Cardiac septum (tissue), 1 donor: ENCODE measurements around the gene TPRG1. TPM values are rescaled to one million over a fixed set of nuclear protein-coding genes. Genes with fewer than 3 reads are reported as not detected.

Experiments used
- DNase-seq: peaks from one replicate; pipeline ENCODE4 v3.0.0-alpha.2; 2020; ENCODE audit warnings: low spot score
- intact Hi-C: fragments of 100-400 bp; cut with DNase I; formaldehyde crosslinking; loops from one replicate; pipeline ENCODE4 v1.14.0; 2022
- total RNA-seq: library from RNA; stranded (reverse); fragmentation: NEBNext Ultra II Directional; extraction: Animal tissue kit (Norgen Biotek cat#: 25700); gene quantifications from one replicate; pipeline ENCODE4 v1.2.1, GENCODE V29; 2021
- donor health status: DM: no; HTN: no; CAD: no.

TPRG1 gene
- total RNA-seq, 1 donor from 2014 or later, result 2.2 TPM

DNA sequence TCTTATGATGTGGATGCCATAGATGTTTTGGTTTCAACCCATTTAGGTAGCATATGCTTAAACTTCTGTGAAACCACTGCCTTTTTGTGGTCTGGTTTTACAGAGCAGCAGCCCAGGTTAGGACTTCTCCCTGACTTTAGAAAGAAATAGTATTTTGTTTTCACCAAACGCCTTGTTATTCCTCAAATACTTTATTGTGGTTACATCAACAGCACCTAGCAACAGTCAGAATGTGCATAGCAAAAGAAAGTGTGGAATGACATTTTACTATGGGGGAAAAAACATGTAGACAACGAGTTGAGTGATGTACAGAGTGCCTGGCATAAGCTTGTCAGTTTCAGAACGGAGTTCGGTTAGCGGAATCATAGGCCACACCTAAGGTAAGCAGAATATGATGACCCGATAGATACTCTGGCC lies 159.2 kb downstream of the TPRG1 start:
- DNase-seq, result no peak
- intact Hi-C loops, result no loop called here

DNA sequence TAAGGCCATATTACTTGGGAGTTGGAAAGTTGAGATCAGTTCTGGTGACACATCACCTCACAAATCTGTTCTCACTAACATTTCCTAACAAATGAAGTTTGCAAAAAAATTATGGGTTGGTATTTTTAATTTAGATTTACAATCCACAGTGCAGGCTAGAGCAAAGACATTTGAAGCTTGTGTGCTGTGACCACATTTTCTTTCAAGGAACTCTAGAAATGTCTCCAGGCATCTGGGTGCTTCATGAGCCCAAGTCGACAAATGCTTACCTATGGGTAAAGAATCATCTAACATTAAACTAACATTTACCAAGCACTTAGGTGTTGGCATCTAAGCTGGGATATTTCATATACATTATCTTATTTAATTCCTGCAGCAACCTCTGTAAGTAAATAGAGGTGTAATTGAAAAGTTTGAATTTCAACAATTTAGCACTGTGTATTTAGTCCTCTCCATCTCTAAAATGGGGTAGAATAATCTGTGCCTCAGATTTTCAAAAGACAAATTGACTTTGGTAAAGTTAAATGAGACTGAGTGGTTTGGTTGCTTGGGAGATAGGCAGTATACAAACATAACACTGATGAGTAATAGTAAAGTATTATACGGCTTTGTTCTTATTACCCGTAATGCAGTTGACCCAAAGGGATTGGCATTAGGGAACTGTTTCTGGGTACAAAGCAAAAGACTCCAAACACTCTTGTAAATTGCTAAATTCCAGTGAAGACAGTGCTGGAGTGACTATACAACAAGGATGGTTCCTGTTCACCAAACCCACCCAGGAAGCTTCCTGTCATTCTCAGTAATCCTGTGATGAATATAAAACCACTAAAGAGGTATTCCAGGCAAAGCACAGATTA lies 162.5 kb downstream of the TPRG1 start:
- intact Hi-C loops, result no loop called here
- no peak for DNase-seq

DNA sequence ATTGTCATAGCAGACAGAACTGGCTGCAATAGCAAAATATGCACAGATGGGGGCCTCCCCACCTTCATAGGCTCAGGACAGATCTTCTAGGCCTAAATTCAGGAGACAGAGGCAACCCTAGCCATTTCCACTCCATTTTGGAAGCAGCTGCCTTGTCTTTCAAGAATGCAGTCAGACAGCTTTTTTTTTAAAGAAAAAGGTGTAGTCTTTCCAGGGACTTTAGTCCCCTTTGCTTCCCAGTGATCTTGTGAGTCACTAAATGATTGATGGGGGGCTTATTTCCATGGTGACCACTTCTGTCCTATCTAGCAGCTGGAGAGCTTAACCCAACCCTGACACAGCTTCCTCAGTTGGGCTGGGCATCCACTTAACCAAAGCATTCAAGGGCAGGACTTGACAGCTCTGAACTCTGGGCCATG lies 165.9 kb downstream of the TPRG1 start:
- no peak for DNase-seq
- intact Hi-C loops, result no loop called here

DNA sequence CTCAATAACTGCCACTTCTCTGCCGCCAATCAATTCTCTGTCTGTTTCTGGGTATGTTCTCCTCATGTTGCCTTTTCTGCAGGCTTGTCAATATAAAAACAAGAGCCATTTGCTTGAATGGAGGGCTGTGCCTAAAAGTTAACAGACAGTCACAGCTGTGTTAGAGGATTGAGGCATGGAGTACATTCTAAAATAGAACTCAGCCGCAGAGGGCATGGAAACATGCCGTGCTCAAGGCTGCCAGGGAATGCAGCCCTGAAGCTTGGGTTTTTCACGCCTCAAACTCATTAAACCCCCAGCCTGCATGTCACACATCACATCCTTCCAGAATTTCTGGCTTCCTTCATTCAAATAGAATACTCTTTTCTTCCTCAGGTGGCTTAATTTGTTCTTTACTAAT lies 166.6 kb downstream of the TPRG1 start:
- intact Hi-C loops, result no loop called here
- no peak for DNase-seq

DNA sequence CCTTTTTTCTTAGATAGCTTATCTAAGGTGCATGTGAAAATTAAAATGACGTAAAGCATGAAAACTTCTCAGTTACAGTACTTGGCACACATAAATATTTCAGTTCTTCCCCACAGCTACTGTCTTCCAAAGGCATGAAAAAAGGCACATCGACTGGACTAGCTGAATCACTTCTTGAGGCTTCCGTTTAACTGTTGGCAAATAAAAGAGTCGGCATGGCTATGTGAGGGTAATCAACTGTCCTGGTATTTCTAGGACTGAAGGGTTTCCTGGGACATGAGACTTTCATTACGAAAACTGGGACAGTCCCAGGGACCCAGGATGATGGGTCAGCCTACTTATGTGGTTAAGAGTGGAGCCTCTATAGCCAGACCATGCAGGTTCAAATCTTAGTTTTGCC lies 168.2 kb downstream of the TPRG1 start:
- intact Hi-C loops, result no loop called here
- no peak for DNase-seq

DNA sequence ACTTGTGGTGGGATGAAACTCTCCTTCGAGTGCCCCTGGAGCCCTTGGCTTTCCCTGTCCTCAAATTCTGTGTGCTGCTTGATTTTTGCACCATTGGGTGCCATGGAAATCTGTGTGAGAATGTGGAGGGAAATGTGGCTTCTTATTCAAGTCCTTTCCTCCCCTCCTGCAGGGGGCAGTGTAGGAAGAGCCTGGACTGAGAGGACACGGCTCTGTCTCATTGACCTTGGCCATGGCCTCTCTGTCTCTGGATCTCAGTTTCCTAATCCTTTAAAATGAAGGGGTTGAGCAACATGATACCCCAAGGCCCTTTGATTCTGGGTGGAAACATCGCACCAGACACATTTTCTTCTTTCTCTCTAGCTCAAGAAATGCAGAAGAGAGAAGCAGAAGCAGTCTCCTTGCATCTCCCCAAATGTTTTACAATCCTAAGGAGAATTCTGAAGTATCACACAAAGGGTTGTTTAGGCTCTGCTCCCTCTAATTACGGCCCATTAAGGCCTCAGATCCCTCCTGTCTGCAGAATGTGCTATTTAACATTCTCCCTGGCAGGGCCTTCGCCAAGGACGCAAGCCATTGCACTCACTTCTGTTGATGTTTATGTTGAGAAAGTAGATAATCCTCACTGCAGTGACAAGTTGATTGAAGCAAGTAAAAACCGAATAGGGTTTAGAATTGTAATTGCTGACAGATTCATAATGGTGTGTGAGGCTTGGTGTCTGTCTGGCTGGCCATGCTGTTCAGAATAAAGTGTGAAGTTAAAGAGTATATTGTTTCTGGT lies 169.1 kb downstream of the TPRG1 start:
- DNase-seq, result no peak
- intact Hi-C loops, result no loop called here

DNA sequence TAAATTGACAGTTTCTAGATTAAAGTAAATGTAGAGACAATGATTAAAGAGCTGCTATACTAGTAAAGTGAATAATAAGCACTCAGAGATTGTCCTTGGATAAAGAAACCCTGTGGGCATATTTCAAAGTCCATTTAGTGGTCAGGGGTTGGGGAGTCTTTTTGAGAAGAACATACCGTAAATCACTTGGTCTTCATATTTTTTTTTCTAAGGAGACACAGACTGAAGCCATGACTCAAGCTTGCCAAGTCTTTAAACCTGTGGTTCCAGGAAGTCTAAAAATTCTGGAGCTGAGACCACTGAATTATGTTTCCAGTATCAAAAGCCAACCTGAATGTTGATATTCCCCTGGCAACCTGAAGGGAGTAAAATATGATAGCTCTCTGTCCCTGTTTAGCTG lies 171.0 kb downstream of the TPRG1 start:
- DNase-seq, result no peak
- intact Hi-C loops, result no loop called here

DNA sequence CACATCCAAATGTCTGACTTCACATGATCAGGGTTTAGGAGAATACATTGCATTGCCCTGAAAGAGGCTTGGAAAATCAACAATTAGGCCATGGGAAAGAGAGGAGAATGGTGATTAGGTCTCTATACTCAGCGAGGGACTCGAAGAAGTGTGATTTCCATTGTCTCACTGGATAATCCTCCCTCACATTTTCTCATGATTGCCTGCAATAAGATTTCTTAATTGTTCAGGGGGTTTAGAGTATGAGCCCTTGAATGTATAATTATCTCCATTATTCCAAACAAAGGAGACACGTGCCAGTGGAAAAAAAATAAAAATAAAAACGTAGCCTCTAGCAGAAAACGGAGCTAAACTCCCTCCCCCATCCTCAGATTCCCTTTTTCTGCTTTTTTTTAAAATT lies 173.2 kb downstream of the TPRG1 start:
- intact Hi-C loops, result no loop called here
- DNase-seq, result no peak

DNA sequence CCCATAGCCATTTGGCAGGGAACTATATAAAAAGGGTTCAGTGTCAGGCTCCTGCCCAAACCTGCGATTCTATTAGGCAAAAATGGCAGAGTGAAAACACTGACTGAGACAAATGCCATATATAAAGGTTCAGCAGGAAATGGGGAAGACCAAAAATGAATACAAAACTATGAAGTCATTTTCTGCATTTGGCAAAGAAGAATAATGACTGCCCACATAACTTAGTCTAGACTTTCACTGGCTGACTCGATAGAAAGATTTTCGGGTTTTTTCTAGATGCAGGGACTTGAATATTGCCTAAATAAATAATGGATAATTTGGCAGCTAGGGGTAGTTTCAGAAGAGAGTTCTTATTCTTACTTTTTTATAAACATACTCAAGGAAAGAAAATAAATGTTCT lies 178.0 kb downstream of the TPRG1 start:
- intact Hi-C loops, result no loop called here
- DNase-seq, result no peak

DNA sequence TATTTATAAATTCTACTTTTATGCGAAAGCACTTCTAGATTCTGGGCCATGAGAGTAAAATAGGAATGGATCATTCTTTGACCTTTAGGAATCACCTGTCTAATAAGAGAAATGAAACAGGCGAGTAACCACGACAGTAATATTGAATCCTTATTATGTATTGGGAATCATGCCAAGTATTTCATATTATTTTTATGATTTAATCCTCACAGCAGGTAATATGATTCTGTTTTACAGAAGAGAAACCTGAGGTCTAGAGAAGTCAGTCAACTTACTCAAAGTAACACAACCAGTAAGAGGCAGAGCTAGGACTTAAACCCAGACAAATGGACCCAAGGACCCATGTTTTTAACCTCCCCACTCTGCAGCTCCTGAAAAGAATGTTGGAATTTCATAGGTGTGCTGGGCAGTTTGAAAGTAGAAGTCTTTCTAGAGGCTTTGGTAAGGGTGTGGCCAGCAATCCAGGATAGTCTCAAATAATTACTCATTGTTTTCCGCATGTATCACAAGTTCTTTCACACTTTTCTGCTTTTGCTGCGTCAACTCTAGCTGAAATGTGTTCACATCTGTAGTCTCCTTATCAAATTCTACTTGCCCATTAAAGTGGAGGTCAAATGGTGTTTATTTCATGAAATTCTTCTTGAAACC lies 181.7 kb downstream of the TPRG1 start:
- no peak for DNase-seq
- intact Hi-C loops, result no loop called here

DNA sequence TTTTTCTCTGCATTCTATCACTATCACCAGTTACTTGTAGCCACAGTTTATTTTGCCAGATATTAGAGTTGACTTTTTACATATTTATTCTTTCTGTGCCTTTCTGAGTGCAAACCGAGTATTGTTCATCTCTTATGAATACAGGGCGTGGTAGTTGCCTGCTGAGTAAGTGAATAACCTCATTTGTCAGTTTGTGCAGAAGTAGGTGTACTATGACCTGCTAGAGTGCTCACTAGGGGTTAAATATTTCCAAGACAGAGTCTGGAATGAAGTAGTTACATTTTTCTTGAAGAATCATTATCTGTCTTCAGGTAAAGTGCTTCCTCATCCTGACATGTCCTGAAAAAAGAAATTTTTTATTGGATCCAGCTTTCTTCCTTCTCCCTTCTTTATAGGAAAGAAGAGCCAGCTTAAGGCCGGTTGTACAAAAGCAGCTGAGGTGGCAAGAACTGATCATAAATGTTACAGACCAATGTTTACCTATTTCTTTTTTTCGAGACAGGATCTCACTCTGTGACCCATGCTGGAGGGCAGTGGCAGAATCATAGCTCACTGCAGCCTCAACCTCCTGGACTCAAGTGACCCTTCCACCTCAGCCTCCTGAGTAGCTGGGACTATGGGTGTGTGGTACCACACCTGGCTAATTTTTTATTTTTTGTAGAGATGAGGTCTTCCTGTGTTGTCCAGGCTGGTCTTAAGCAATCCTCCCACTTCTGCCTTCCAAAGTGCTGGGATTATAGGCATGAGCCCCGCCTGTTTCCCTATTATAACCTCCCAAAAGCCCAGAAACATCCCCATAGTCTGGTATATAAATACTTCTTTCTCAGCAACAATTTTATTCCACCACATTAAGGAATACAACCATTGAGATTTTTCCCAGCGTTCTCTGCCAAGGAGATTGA lies 182.5 kb downstream of the TPRG1 start:
- no peak for DNase-seq
- intact Hi-C loops, result no loop called here

DNA sequence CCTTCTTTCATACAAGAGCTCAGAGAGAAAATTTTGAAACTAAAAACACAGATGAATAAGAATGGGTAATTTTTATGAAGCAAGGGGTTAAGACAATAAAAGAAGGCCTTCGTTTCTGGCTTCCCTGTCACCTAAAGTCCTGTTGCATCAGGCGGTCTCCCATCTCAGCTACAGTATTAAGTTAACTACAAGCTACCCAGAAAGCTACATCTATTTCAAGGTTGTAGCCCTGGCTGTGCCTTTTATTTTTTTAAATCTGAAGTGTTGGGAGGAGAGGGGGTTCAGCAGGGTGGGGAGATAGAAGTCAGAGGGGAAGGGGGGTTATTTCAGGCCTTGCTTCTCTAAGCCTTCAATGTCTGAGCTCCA lies 183.3 kb downstream of the TPRG1 start:
- no peak for DNase-seq
- intact Hi-C loops, result no loop called here

DNA sequence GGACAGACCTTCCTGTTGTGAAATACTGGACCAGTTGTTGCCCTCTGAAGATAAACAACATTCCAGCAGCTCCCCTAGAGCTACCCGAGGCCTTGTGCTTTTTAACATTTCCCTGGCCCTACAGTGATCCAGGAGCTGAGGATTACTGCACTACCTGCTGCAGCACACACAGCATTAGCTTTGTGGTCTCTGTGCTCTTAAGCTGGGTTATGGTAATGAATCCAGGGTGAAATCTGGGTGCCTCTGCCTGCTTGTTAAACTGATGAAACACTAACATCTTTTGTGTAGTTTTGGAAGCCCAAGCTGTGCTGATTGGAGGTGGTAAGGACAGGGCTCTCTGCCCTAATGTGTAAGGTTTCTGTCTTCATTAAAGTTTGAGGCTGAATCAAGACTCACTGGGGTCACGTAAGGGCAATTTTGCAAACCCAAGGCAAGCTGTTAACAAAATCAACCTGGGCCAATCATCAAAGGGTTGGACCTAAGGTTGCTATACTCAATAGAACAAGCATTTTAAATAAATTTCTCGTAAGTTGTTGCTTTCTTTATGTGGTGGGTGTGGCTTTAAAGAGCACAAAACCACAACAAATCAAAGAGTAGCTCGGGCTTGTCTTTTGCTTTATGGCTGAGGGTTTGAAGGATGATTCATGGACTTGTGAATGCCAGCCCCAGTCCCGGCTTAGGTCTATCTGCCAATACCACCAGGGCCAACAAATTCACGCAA lies 183.9 kb downstream of the TPRG1 start:
- no peak for DNase-seq
- intact Hi-C loops, result no loop called here

DNA sequence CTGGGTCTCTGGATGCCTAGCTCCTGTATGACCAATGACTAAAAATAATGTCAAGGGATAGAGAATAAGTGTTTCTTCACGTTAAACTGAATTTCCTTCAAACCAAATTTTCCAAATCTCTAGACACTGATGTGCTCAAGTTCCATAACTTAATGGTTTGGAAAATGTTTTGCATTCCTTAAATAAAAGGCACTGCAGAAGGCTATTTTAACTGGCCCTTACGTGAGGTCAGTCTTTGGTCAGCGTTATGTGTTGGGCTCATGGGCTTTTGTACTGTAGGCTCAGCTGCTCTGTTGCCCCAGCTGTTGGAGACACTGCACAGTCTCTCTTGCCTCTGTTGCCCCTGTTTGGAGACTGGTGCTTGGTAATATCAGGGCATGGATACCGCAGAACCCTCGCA lies 188.5 kb downstream of the TPRG1 start:
- intact Hi-C loops, result no loop called here
- no peak for DNase-seq

DNA sequence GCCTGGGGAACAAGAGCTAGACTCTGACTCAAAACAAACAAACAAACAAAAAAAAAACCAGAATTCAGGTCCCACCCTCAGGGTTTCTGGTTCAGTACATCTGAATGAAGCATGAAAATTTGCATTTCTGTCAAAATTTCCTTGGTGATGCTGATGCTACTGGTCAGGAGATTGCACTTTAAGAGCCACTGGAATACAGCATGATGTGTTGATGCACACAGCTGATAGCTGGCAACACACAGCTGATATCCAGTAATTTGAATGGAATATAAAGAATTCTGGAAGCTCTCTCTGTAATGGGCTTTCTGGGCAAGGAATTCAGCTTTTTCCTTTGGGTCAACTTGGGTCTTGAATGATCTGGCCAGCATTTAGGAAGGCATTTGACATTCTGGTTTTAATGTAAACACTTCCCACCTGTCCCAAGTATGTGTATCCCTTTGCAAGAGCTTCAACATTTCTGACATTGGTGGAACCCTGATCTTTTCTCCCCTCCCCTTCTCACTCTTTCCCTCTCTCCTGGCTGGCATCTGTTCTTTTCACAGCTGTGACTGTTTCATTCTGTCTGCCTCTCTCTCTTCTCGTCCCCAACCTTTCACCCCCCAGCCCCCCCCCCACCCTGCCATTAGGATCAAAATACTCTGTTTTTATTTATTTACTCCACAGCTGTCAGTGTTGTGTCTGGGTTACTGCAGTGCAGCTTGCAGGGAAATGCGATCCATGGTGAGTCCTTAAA lies 189.5 kb downstream of the TPRG1 start:
- intact Hi-C loops, result no loop called here

DNA sequence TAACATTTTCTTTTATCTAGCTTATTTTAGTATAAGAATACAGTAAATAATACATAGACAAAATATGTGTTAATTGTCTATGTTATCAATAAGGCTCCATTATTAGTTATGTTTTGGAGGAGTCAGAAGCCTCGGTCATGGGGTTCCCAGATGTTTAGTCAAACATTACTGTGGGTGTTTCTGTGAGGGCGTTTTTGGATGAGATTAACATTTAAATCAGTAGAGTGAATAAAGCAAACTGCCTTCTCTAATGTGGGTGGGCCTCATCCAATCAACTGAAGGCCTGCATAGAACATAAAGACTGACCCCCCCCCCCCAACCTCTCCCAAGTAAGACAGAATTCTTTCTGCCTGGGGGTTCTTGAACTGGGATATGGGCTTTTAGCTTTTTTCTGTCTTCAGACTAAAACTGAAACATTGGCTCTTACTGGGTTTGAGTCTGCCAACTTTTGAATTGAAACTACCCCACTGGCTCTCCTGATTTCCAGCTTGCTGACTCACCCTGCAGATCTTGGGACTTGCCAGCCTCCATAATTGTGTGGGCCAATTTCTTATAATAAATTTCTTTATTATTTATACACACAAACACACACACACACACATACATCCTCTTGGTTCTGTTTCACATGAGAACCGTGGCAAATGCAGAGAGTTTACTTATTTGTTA lies 192.0 kb downstream of the TPRG1 start:
- no peak for DNase-seq
- intact Hi-C loops, result no loop called here

More for the DNA sequence above, 189.5 kb downstream of the TPRG1 start:
- no peak for DNase-seq

DNA sequence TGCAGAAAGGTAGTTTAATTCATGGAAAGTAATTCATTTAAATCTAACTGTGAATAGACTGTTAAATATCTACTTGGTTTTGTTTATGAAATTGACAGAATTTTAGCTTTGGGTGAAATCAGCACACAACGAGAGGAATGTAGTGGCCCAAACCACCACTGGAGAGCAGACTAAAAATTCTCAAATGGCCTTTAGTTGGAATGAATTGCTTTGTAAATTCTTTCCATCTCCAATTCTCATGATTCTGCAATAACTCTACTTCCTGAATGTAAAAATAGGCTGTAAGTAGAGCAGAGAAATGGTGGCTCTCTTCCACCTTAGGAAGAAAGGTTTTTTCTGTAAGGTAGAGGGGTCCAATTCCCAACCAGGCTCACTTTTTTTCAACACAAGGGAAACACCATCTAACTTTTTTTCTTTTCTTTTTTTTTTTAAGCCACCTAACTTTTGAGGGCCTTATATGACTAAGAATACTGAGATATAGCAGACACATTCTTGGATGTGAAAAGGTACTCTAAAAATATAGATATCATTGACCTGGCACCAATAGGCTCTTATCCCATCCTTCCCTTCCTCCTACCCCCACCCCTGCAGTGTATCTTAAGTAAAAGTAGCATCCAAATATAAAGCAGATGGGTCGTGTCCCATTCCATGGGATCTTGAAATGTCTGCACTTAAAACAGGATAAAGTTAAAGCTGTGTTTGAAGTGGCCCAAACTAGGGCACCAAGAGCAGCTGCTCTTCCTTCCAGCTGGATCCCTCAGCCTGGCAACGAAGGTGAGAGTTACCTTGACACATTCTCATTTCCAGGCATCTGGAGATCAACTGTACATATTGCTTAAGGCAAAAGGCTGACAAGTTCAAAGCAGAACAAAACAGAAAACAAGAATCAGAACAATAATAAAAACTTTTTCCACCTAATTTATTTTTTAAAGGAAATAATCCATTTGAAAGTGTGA lies 194.1 kb downstream of the TPRG1 start:
- intact Hi-C loops, result no loop called here
- no peak for DNase-seq
